RWPE1 (cell line): ENCODE results near the gene MTR.
"Not testable (repeated sequence)": the region's sequence is repeated elsewhere in the genome, so short reads cannot be mapped to it uniquely, and the experiment has no call there.

Source experiments
- CTCF ChIA-PET: fragments of 350-600 bp; sonication (Branson Sonifier 250); formaldehyde crosslinking; extraction: SDS; loops from one replicate; lab custom pipeline; 2021; lab: Yijun Ruan, JAX
- POLR2A ChIA-PET: fragments of 400-600 bp; formaldehyde crosslinking; extraction: SDS; loops from one replicate; lab custom pipeline; 2020; ENCODE audit warnings: antibody characterized with exemption; ENCODE audit not compliant: low non-redundant PET; lab: Yijun Ruan, JAX
- DNase-seq: peaks from one replicate; pipeline ENCODE4 v3.0.0; 2012; ENCODE audit warnings: low spot score
- H3K27ac ChIP-seq: fragments of 450-650 bp; 2 replicates; pipeline ENCODE4 v1.5.1; 2017
- TF ChIP-seq, protein P1 (sequence below): fragments of 450-650 bp; conservative IDR thresholded peaks from 2 replicates; pipeline ENCODE4 v1.5.1; 2017; ENCODE audit warnings: low read depth, mild to moderate bottlenecking

Gene MTR

DNA sequence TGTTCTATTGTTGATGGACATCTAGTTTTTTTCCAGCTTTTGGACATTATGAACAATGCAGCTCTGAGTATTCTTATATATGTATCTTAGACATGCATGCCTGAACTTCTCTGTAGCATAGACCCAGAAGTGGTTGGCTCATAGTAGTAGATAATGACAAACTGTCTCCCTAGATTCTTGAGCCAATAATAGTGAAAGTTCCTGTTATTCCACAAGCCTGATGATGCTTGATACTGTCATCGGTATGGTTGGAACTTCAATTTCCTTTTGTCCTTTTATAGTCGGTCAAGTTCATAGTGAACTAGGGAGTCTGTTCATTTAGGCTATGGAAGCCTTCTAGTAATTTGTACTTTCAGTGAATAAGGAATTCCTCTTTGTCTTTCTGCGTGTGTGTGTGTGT, 56.8 kb downstream of the MTR start:
- TF ChIP-seq, protein P1, sequence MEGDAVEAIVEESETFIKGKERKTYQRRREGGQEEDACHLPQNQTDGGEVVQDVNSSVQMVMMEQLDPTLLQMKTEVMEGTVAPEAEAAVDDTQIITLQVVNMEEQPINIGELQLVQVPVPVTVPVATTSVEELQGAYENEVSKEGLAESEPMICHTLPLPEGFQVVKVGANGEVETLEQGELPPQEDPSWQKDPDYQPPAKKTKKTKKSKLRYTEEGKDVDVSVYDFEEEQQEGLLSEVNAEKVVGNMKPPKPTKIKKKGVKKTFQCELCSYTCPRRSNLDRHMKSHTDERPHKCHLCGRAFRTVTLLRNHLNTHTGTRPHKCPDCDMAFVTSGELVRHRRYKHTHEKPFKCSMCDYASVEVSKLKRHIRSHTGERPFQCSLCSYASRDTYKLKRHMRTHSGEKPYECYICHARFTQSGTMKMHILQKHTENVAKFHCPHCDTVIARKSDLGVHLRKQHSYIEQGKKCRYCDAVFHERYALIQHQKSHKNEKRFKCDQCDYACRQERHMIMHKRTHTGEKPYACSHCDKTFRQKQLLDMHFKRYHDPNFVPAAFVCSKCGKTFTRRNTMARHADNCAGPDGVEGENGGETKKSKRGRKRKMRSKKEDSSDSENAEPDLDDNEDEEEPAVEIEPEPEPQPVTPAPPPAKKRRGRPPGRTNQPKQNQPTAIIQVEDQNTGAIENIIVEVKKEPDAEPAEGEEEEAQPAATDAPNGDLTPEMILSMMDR: no peak
- CTCF ChIA-PET: interaction anchor here (0.6 kb wide), 1 partner anchor 8 kb away, joined by 3 read pairs; no protein-coding TSS in a partner anchor

DNA sequence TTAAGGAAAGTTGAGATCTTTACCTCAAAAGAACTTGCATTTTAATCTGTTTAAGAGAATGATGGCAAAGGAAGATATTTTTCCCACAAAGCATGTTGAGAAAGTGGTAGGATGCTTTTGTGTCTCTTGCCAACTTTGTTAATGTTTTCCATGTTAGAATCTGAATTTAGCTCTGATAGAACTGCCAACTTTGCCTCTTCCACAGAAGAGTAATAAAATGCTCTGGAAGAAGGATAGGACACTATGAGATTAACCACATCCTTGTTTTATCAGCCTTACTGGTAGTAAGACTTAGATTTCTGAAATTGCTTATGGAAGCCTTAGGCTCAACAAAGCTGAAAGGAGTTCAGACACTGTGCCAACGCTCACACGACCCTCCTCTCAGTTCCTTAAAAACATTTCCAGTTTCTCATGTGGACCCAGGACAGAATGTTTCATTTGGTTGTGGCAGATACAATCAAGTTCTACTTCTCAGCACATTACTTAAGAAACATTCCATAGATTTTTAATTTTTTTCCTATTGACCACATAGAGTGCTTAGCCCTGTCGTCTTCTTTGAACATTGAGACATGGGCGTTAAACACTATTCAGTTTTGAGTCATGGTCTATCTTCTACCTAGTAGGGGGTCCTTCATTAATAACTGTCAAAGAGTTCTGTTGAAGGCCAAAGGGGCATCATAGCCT, 59.0 kb downstream of the MTR start:
- no peak for DNase-seq
- H3K27ac ChIP-seq: no peak overlapping the region
- ChIA-PET POLR2A (no interaction called here), CTCF (interaction anchor here (0.7 kb wide), 1 partner anchor 747 kb away, joined by 7 read pairs; no protein-coding TSS in a partner anchor)
- TF ChIP-seq, protein P1: no peak

More for the DNA sequence above, 56.8 kb downstream of the MTR start:
- POLR2A ChIA-PET: no interaction called here
- H3K27ac ChIP-seq: no peak overlapping the region
- no peak for DNase-seq

DNA sequence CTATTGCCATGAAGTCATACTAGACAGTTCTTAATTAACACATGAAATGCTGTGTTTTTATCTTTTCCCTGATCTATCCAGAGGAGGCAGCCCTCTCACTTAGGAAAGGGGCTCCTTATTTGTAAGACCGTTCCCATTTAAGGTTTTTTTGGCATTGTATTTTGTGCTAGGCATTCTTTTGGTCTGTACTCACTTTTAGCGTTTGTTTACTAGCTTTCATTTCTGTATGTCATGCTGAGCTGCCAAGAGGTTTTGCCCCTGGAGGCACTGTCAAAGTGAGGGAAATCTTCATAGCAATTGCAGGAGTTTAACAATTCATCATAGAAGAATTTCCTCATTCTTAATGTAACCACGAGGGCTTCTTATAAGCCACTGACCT, 59.5 kb downstream of the MTR start:
- POLR2A ChIA-PET: no interaction called here
- H3K27ac ChIP-seq: no peak overlapping the region
- TF ChIP-seq, protein P1: no peak
- CTCF ChIA-PET: no interaction called here
- peak; percentile 4 for DNase-seq

DNA sequence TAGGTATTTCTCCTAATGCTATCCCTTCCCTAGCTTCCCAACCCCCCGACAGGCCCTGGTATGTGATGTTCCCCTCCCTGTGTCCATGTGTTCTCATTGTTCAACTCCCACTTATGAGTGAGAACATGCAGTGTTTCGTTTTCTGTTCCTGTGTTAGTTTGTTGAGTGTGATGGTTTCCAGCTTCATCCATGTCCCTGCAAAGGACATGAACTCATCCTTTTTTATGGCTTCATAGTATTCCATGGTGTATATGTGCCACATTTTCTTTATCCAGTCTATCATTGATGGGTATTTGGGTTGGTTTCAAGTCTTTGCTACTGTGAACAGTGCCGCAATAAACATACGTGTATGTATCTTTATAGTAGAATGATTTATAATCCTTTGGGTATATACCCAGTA, 61.6 kb downstream of the MTR start:
- DNase-seq, CTCF ChIA-PET, POLR2A ChIA-PET, H3K27ac ChIP-seq: not testable (repeated sequence)

DNA sequence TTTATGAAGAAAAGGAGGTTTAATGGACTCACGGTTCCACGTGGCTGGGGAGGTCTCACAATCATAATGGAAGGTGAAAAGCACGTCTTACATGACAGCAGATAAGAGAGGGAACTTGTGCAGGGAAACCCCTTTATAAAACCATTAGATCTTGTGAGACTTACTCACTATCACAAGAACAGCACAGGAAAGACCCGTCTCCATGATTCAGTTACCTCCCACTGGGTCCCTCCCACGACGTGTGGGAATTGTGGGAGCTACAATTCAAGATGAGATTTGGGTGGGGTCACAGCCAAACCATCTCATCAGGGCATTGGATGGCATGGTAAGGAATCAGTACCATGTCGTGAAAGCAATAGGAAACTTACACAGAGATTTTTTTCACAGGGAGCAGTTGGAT, 63.1 kb downstream of the MTR start:
- no peak for DNase-seq
- H3K27ac ChIP-seq: no peak overlapping the region
- ChIA-PET CTCF (no interaction called here), POLR2A (no interaction called here)
- TF ChIP-seq, protein P1: no peak

DNA sequence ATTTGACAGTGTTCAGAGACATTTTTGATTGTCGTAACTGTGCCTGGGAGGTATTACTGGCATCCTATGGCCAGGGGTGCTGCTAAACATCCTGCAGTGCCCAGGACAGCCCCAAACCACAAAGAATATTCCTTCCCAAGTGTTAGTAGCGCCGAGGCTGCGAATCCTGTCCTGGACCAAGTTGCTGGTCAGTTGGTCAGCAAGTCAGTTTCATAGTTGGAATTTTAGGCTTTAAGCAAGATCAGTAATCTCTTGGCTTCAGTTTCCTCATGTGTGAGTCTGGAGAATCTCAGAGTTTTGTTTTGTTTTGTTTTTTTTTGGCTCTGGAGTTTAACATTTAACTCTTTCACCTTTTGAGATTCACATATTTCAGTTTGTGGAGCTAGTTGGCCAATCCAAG, 65.0 kb downstream of the MTR start:
- no peak for DNase-seq
- no peak overlapping the region for H3K27ac ChIP-seq
- ChIA-PET POLR2A (no interaction called here), CTCF (interaction anchor here (0.6 kb wide), 1 partner anchor 156 kb away, joined by 6 read pairs; no protein-coding TSS in a partner anchor)
- TF ChIP-seq, protein P1: no peak

DNA sequence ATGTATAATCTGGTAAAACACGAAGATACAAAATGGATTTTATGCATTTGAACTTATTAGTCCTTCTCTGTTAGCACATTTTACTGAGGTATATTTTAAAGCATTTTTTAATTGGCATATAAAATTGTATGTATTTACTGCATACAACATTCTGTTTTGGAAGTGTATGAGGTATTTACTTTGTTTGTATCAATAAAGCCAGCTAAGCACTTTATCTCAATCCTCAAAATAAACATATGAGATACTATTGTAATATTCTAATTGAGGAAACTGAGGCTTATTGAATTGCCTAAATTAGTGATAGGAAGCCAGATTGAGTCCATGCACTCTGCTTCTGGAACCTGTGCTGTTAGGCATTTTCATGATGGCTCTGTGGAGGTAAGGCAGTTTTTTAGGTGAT, 65.6 kb downstream of the MTR start:
- H3K27ac ChIP-seq: no peak overlapping the region
- ChIA-PET POLR2A (no interaction called here), CTCF (no interaction called here)
- TF ChIP-seq, protein P1: no peak
- no peak for DNase-seq
